ENCODE results near the gene WIPF2. TPM values are rescaled to one million over a fixed set of nuclear protein-coding genes. Genes with fewer than 3 reads are reported as not detected.

The WIPF2 gene
- total and polyA plus RNA-seq, 2 donors, result 10.4 to 12.0 TPM

- Histone ChIP-seq H3K4me1 (ENCODE audit: insufficient read depth) (peaks cover 4% of the 10 kb centered on the region), H3K4me3 (ENCODE audit: low read depth, low read length) (no peak overlapping the region), H3K36me3 (ENCODE audit: insufficient read depth) (no peaks in the 10 kb centered on the region), H3K27ac (ENCODE audit: low read depth) (peak overlapping the region; percentile 40)
- WGBS, result 13% methylated on average over 22 of the region's 22 CpGs
- no peak for DNase-seq (ENCODE audit: extremely low spot score)
Observed at GRCh38 chr17:40331743-40332641, 112.9 kb downstream of the WIPF2 start.

Small RNAs within 50 kb of the gene (small RNA-seq; reads per million reads assigned to genes)
- not detected for gene MIR6867

Other genes starting within 250 kb of the WIPF2 start
- gene PSMD3, start 238.5 kb upstream of the WIPF2 start, total RNA-seq, result 36.0 TPM
- gene PSMD3, start 238.5 kb upstream of the WIPF2 start, polyA plus RNA-seq, result 80.6 TPM
- not detected for gene CSF3, start 203.9 kb upstream of the WIPF2 start, total RNA-seq
- gene CSF3, start 203.9 kb upstream of the WIPF2 start, polyA plus RNA-seq, result 2.3 TPM
- gene MED24, start 164.9 kb upstream of the WIPF2 start, total RNA-seq, result 45.8 TPM
- gene MED24, start 164.9 kb upstream of the WIPF2 start, polyA plus RNA-seq, result 52.4 TPM
- gene THRA, start 156.3 kb upstream of the WIPF2 start, total RNA-seq, result 35.5 TPM
- 76.3 TPM for gene THRA, start 156.3 kb upstream of the WIPF2 start, polyA plus RNA-seq
- 2.0 TPM for gene NR1D1, start 118.7 kb upstream of the WIPF2 start, total RNA-seq
- 18.1 TPM for gene NR1D1, start 118.7 kb upstream of the WIPF2 start, polyA plus RNA-seq
- 81.3 TPM for gene MSL1, start 97.3 kb upstream of the WIPF2 start, total RNA-seq
- gene MSL1, start 97.3 kb upstream of the WIPF2 start, polyA plus RNA-seq, result 70.9 TPM
- gene CASC3, start 78.8 kb upstream of the WIPF2 start, total RNA-seq, result 45.4 TPM
- 64.2 TPM for gene CASC3, start 78.8 kb upstream of the WIPF2 start, polyA plus RNA-seq
- gene RAPGEFL1, start 41.8 kb upstream of the WIPF2 start, total RNA-seq, result 8.0 TPM
- 10.9 TPM for gene RAPGEFL1, start 41.8 kb upstream of the WIPF2 start, polyA plus RNA-seq
- 7.9 TPM for gene CDC6, start 68.6 kb downstream of the WIPF2 start, total RNA-seq
- gene CDC6, start 68.6 kb downstream of the WIPF2 start, polyA plus RNA-seq, result 0.71 TPM
- gene RARA, start 89.9 kb downstream of the WIPF2 start, total RNA-seq, result 10.6 TPM
- gene RARA, start 89.9 kb downstream of the WIPF2 start, polyA plus RNA-seq, result 47.6 TPM
- gene GJD3, start 145.4 kb downstream of the WIPF2 start, total RNA-seq, result not detected
- gene GJD3, start 145.4 kb downstream of the WIPF2 start, polyA plus RNA-seq, result 1.1 TPM
- 105 TPM for gene TOP2A, start 198.6 kb downstream of the WIPF2 start, total RNA-seq
- 1.5 TPM for gene TOP2A, start 198.6 kb downstream of the WIPF2 start, polyA plus RNA-seq
- 111 TPM for gene IGFBP4, start 224.1 kb downstream of the WIPF2 start, total RNA-seq
- gene IGFBP4, start 224.1 kb downstream of the WIPF2 start, polyA plus RNA-seq, result 488 TPM

Measured in urinary bladder (tissue), 4 donors.